ENCODE results near the gene GATA3.

Gene GATA3

GRCh38 chr10:8088504-8088903, 34.0 kb downstream of the GATA3 start:
- no peak for TF ChIP-seq CTCF (IDR thresholded peaks at IDR 0.05)
- H3K4me3 ChIP-seq (ENCODE audit: low read depth, low read length) = no peak overlapping the region

GRCh38 chr10:8092428-8092827, 37.9 kb downstream of the GATA3 start:
- H3K9ac ChIP-seq = no peak overlapping the region
- H3K27ac ChIP-seq = no peak overlapping the region
- no peaks in the 10 kb centered on the region for H3K79me2 ChIP-seq
- no peak for TF ChIP-seq CTCF (IDR thresholded peaks at IDR 0.05)
- no peaks in the 10 kb centered on the region for H3K4me1 ChIP-seq
- H3K4me3 ChIP-seq (ENCODE audit: low read depth, low read length) = no peak overlapping the region
- no peaks in the 10 kb centered on the region for H3K27me3 ChIP-seq (ENCODE audit: control insufficient read depth, insufficient read depth, low read length)
- H3K9me3 ChIP-seq (ENCODE audit: control insufficient read depth, low read length) = no peaks in the 10 kb centered on the region
- no peaks in the 10 kb centered on the region for H3K36me3 ChIP-seq (ENCODE audit: control insufficient read depth, insufficient read depth, low read length)
- H3K4me2 ChIP-seq (ENCODE audit: low read length) = no peak overlapping the region
- no peak overlapping the region for H2AFZ ChIP-seq

More at GRCh38 chr10:8088504-8088903, 34.0 kb downstream of the GATA3 start:
- no peak overlapping the region for H3K9ac ChIP-seq
- H3K4me2 ChIP-seq (ENCODE audit: low read length) = no peak overlapping the region
- no peaks in the 10 kb centered on the region for H3K79me2 ChIP-seq
- H3K9me3 ChIP-seq (ENCODE audit: control insufficient read depth, low read length) = no peaks in the 10 kb centered on the region
- no peaks in the 10 kb centered on the region for H3K36me3 ChIP-seq (ENCODE audit: control insufficient read depth, insufficient read depth, low read length)
- H3K27ac ChIP-seq = no peak overlapping the region
- H2AFZ ChIP-seq = no peak overlapping the region
- no peaks in the 10 kb centered on the region for H3K27me3 ChIP-seq (ENCODE audit: control insufficient read depth, insufficient read depth, low read length)
- H3K4me1 ChIP-seq = no peaks in the 10 kb centered on the region

GRCh38 chr10:8095959-8096358, 41.5 kb downstream of the GATA3 start:
- Histone ChIP-seq H3K79me2 (no peaks in the 10 kb centered on the region), H3K9me3 (ENCODE audit: control insufficient read depth, low read length) (no peaks in the 10 kb centered on the region), H3K36me3 (ENCODE audit: control insufficient read depth, insufficient read depth, low read length) (no peaks in the 10 kb centered on the region), H3K4me1 (no peaks in the 10 kb centered on the region), H3K27ac (no peak overlapping the region), H3K9ac (no peak overlapping the region), H3K4me3 (ENCODE audit: low read depth, low read length) (no peak overlapping the region), H3K27me3 (ENCODE audit: control insufficient read depth, insufficient read depth, low read length) (no peaks in the 10 kb centered on the region), H2AFZ (no peak overlapping the region), H3K4me2 (ENCODE audit: low read length) (no peak overlapping the region)
- no peak for TF ChIP-seq CTCF (IDR thresholded peaks at IDR 0.05)

- Histone ChIP-seq H3K79me2 (no peaks in the 10 kb centered on the region), H2AFZ (no peak overlapping the region), H3K27ac (no peak overlapping the region), H3K36me3 (ENCODE audit: control insufficient read depth, insufficient read depth, low read length) (no peaks in the 10 kb centered on the region), H3K4me1 (no peaks in the 10 kb centered on the region), H3K9me3 (ENCODE audit: control insufficient read depth, low read length) (no peaks in the 10 kb centered on the region), H3K4me3 (ENCODE audit: low read depth, low read length) (no peak overlapping the region), H3K4me2 (ENCODE audit: low read length) (no peak overlapping the region), H3K27me3 (ENCODE audit: control insufficient read depth, insufficient read depth, low read length) (no peaks in the 10 kb centered on the region), H3K9ac (no peak overlapping the region)
- no peak for TF ChIP-seq CTCF (IDR thresholded peaks at IDR 0.05)
These were observed 42.4 kb downstream of the GATA3 start for GRCh38 chr10:8096931-8097330.

- H3K79me2 ChIP-seq = no peaks in the 10 kb centered on the region
- H3K4me1 ChIP-seq = no peaks in the 10 kb centered on the region
- no peak overlapping the region for H2AFZ ChIP-seq
- H3K9me3 ChIP-seq (ENCODE audit: control insufficient read depth, low read length) = no peaks in the 10 kb centered on the region
- H3K4me2 ChIP-seq (ENCODE audit: low read length) = no peak overlapping the region
- no peak overlapping the region for H3K4me3 ChIP-seq (ENCODE audit: low read depth, low read length)
- no peak overlapping the region for H3K9ac ChIP-seq
- TF ChIP-seq CTCF (IDR thresholded peaks at IDR 0.05) = no peak
- H3K27ac ChIP-seq = no peak overlapping the region
- H3K27me3 ChIP-seq (ENCODE audit: control insufficient read depth, insufficient read depth, low read length) = no peaks in the 10 kb centered on the region
- H3K36me3 ChIP-seq (ENCODE audit: control insufficient read depth, insufficient read depth, low read length) = no peaks in the 10 kb centered on the region
These were observed 45.9 kb downstream of the GATA3 start for GRCh38 chr10:8100366-8100765.
